Stimulated activated CD8-positive, alpha-beta memory T cell treated with anti-CD3 and anti-CD28 coated beads, Interleukin-7, amount 100 ng/mL, for 24 hours (primary cell): ENCODE data around the gene MAN1A1.
"Not testable (repeated sequence)": the region's sequence is repeated elsewhere in the genome, so short reads cannot be mapped to it uniquely, and the experiment has no call there.

Experiments
- DNase-seq: peaks from one replicate; pipeline ENCODE4 v3.0.0-alpha.2; 2020; ENCODE audit warnings: low read depth

The MAN1A1 gene

GRCh38 chr6:119349361-119350201 is at the start of gene MAN1A1:
Gene MAN1A1 (minus strand): TSS chr6:119349761. CDS start chr6:119349065, 696 bp downstream.
- peak; percentile 73 for DNase-seq

- no peak for DNase-seq
Measured at GRCh38 chr6:119395192-119395591, 45.6 kb upstream of the MAN1A1 start.

- no peak for DNase-seq
Measured at GRCh38 chr6:119390247-119390793, 40.8 kb upstream of the MAN1A1 start.

DNA sequence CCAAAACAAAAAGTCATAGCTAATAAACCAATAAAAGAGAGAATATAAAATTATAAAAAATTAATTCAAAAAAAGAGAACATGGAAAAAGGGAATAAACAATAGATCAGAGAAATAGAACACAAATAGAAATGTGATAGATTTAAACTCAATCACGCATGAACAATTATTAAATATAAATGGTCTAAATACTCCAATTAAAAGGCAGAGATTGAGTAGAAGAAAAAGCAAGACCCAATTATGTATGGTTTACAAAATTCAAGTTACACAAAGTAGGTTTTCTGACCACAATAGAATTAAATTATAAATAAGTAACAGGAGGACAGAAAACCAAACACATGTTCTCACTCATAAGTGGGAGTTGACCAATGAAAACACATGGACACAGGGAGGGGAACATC is 36.4 kb upstream of the MAN1A1 start:
- no peak for DNase-seq

DNA sequence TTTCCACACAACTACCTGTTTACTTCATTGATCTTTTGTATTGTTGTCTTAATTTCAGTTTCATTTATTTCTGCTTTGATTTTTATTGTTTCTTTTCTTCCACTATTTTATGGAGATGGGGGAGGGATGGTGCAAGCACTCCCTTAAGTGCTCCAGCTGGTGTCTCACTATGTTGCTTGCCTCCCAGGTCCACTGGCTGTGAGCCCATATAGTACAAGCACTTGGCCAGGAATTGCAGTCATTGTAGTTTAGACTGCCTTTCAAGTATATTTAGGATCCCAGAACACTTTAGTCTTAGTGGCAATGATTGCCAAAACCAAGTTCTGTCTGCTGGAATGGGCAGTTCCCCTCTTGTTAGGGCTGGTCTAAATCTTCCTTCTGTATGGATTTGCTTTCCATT is 34.9 kb upstream of the MAN1A1 start:
- DNase-seq = no peak

DNA sequence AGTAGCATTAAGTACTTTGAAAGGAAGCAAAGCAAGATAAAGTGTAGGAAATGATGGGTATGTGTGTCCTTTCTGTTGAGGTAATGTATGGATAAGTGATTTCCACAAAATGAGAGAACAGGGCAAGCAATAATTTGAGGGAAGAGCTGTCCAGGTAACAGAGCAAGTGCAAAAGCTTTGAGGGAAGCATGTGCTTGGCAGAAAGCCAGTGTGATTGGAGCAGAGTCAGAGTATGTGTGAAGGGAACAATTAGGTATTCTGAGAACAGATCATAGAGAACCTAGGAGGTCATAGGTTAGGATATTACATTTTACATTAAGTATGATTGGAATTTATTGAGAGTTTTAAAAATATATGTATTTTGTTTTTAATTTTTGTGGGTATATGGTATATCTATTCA is 30.2 kb upstream of the MAN1A1 start:
- DNase-seq = no peak

DNA sequence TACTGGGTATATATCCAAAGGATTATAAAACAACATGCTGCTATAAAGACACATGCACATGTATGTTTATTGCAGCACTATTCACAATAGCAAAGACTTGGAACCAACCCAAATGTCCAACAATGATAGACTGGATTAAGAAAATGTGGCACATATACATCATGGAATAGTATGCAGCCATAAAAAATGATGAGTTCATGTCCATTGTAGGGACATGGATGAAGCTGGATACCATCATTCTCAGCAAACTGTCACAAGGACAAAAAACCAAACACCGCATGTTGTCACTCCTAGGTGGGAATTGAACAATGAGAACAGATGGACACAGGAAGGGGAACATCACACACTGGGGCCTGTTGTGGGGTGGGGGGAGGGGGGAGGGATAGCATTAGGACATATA is 27.5 kb upstream of the MAN1A1 start:
- not testable (repeated sequence) for DNase-seq

- no peak for DNase-seq
Measured at GRCh38 chr6:119370080-119370479, 20.5 kb upstream of the MAN1A1 start.

DNA sequence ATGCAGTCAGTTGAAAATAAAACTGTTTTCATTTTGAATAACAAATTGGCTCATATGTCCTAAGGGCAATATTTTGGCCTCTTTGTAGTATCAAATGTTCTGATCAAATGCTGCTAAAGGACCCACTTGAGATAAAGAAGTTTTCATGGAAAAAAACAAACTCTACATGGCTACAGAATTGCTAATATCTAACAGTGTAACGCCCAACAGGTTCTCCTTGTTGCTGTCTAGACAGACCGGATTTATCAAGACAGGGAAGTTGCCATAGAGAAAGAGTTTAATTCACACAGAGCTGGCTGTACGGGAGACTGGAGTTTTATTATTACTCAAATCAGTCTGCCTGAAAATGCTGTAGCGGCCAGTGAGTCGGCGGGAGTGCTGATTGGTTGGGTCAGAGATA is 19.4 kb upstream of the MAN1A1 start:
- no peak for DNase-seq

- DNase-seq = no peak
Measured at GRCh38 chr6:119361209-119361608, 11.6 kb upstream of the MAN1A1 start.

GRCh38 chr6:119360262-119360915 is 10.8 kb upstream of the MAN1A1 start:
- DNase-seq = no peak

DNA sequence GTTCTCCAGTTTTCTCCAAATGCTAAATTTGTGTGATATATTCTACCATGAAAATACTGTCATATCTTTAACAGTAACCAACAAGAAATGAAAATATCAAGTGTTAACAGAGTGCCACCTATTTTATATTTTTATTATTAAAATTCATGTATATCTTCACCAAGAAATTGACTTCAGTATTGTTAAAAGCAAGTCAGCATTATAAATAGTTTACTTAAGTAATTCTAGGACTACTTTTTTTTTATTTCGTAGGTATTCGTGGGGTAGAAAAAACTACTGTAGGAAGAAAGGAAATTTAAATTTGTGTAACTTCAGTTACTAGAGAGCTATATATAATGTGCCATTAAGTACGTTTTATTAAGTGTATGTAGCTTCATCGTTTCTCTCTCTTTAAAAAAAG is 6.3 kb upstream of the MAN1A1 start:
- DNase-seq = no peak

DNA sequence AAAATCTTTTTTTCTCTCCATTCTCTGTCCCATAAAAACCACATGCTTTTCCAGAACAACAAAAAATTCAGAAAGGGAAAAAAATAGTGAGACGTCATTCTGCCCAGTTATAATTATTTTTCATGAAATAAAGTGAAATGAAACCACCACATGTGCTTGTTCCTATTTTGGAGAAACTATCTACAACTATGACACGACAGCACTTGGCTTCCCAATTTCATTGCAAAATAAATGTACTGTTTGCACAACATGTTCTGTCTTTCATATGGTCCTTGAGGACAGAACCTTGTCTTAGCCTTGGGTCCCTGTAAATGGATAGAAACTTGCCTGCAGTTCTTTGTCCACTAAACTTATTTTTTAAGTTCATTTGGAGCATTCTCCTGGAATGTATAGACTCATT is 5.6 kb upstream of the MAN1A1 start:
- DNase-seq = no peak

GRCh38 chr6:119353696-119354095 is 4.1 kb upstream of the MAN1A1 start:
- DNase-seq = no peak

- no peak for DNase-seq
Measured at GRCh38 chr6:119352001-119352400, 2.4 kb upstream of the MAN1A1 start.

DNA sequence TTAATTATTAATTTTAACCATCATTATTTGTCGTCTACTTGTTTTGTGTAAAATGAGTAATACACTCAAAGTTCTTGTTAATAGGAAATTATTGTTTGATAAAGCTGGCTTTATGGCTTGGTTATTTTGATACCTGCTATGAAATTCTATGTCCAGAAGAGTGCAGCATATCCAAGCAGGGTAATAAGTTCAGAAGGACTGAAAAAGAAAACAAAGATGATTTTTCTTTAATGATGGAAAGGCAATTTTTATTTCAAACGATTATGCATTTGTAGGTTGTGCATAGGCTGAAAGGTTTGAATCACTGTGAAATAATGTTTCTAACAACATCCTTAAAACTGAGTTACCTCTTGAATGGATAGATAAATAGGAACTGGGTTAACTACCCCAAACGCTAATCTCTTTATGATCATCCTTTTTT is 1.4 kb upstream of the MAN1A1 start:
- DNase-seq = no peak

GRCh38 chr6:119350202-119350951 is 816 bp upstream of the MAN1A1 start:
- peak; percentile 9 for DNase-seq

DNA sequence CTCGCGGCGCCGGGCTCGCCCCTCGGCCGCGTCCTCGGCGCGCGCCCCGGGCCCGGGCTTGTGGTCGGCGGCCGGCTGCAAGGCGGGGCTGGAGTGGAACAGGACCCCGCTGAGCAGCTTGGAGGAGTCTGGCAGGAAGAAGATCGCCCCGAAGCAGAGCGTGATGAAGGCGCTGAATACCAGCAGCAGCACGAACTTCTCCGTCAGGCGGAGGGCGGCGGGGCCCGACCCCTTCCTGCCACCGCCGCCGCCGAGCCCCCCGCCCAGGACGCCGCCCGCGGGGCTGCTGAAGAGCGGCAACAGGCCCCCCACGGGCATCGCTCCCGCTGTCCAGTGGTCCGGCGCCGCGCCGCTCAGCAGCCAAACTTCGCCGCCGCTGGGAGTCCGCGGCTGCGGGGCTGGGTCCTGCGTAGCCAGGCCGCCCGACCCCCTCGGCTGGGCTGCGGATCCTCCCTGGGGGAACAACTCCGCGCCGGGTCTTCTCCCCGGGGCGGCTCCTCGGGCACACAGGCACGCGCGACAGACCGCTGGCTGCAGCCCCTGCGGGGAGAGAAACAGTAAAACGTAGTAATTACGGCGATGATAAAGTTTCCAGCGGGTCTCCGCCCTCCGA is 707 bp downstream of the MAN1A1 start:
- DNase-seq = no peak

DNA sequence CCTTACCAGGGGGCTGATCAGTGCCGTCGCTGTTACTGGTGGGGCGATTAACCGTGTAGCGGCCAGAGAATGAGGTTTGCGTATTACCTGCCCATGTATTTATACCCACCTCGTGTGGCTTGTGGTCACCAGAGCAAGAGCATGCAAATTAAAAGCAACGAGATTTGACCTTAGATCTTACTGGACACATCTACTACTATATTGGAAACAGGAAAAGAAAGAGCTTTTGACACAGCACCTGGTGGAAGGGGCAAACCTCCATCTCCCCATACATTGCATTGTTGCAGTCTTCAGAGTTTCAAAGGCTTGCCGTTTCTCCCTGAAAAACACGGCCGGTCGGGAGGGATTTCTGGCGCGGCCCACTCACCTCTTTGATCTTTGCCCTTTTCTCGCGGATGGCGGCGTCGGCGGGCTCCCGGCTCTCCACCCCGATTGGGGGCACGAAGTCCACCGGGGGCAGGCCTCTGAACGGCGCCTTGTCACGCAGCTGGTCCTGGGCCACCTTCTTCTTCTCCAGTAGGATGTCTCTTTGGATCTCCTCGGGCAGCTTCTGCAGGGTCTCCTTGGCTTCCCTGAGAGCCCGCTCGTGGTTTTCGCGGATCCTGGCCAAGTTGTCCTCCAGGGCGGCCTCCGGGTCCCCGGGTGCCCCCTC is 1.3 kb downstream of the MAN1A1 start:
- peak; percentile 6 for DNase-seq

DNA sequence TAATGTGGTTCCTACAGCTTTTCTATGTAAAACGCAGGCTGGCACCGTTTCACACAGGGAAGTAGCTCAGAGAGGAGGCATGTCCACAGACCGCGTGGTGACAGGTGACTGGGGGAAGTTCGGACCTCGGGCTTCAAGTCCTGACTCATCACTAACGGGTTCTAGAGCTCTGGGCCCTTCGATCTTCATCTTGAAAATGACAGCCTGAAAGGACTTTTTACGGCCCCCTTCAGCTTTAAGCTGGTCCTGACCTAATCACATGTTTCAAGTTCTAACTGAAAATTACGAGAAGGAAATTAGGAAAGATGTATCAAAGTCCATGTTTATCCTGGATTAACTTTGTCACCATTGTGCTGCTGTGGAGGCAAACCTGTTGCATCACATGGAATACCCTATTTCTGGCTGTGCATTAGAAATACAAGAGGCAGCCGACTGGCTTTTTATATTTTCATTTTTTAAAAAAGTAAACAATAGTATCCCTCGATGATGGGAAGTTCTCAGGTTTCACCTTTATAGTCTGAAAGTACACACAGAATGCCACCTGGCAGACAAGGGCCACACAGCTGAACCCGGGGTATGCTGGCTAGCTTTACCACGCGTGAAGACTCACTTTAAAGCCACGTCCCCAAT is 2.0 kb downstream of the MAN1A1 start:
- no peak for DNase-seq

DNA sequence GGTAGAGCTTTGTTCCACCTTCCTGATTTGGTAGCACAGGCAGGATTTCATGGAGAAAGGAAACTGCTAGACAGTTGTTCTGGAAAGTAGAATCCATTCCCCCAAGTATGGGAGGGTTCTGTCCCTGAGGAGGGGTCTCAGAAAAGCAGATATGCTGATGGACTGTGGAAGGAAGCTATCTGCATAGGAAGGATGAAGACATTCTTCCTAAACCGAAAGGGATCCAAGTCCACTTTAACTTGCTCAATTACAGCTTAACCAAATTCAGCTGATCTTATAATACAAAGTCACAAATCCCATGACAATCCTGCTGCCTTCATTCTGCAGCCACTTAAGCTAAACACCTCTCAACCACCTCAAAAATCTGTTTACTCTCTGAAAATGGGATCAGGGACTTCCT is 2.6 kb downstream of the MAN1A1 start:
- DNase-seq = no peak
